ENCODE data around the gene MPZL1.
A peak's percentile ranks its signal among the peaks of the same experiment; 100 is the strongest.

The MPZL1 gene

GRCh38 chr1:167695756-167696561 lies 25.8 kb upstream of the MPZL1 start:
- DNase-seq, result no peak

GRCh38 chr1:167697667-167698141 lies 24.1 kb upstream of the MPZL1 start:
- no peak for DNase-seq

GRCh38 chr1:167698313-167698712 lies 23.5 kb upstream of the MPZL1 start:
- no peak for DNase-seq

GRCh38 chr1:167701510-167701909 lies 20.3 kb upstream of the MPZL1 start:
- no peak for DNase-seq

- DNase-seq, result no peak
Measured at GRCh38 chr1:167703557-167703956, 18.2 kb upstream of the MPZL1 start.

- no peak for DNase-seq
Measured at GRCh38 chr1:167704715-167705114, 17.1 kb upstream of the MPZL1 start.

- no peak for DNase-seq
Measured at GRCh38 chr1:167705250-167705649, 16.5 kb upstream of the MPZL1 start.

- no peak for DNase-seq
Measured at GRCh38 chr1:167706363-167706762, 15.4 kb upstream of the MPZL1 start.

GRCh38 chr1:167706931-167707877 lies 14.6 kb upstream of the MPZL1 start:
- DNase-seq, result no peak

GRCh38 chr1:167707942-167708341 lies 13.8 kb upstream of the MPZL1 start:
- DNase-seq, result peak; percentile 19 to 31

- DNase-seq, result no peak
Measured at GRCh38 chr1:167708940-167709389, 12.8 kb upstream of the MPZL1 start.

GRCh38 chr1:167710836-167711235 lies 10.9 kb upstream of the MPZL1 start:
- no peak for DNase-seq

GRCh38 chr1:167711797-167712196 lies 10.0 kb upstream of the MPZL1 start:
- no peak for DNase-seq

GRCh38 chr1:167713330-167714081 lies 8.3 kb upstream of the MPZL1 start:
- peak; percentile 17 to 34 for DNase-seq

- DNase-seq, result peak in 1 of 2 experiments; percentile 84
Measured at GRCh38 chr1:167714098-167714438, 7.7 kb upstream of the MPZL1 start.

- peak; percentile 95 for DNase-seq
Measured at GRCh38 chr1:167714439-167715156, 7.2 kb upstream of the MPZL1 start.

GRCh38 chr1:167715157-167715999 lies 6.4 kb upstream of the MPZL1 start:
- DNase-seq, result peak; percentile 90 to 91

GRCh38 chr1:167716000-167716271 lies 5.8 kb upstream of the MPZL1 start:
- DNase-seq, result no peak

GRCh38 chr1:167717351-167717750 lies 4.4 kb upstream of the MPZL1 start:
- no peak for DNase-seq

- DNase-seq, result no peak
Measured at GRCh38 chr1:167718914-167719691, 2.7 kb upstream of the MPZL1 start.
